Natural killer cell treated with Interleukin-12 subunit alpha and Interleukin-12 subunit beta and Interleukin-15 and Interleukin-18, amount 100 ng/mL, for 72 hours (primary cell): ENCODE data around the gene PRRT3. TPM values are rescaled to one million over a fixed set of nuclear protein-coding genes. Genes with fewer than 3 reads are reported as not detected.

Experiments
- ATAC-seq, 2 donors: fragments of 150-1000 bp; cut with Tn5 transposase in 1 of 2; sonication (Bioruptor Pico), chemical (Tn5 transposase) in 1 of 2; 2 replicates each; pipeline ENCODE4 v1.10.0; 2021
- DNase-seq: peaks from one replicate; pipeline ENCODE4 v3.0.0; 2022; ENCODE audit warnings: low spot score
- H3K27ac Mint-ChIP-seq, 2 donors: 1 replicate in 1 of 2; 2 replicates in 1 of 2; pipeline ENCODE4 v1.8.0; 2022; ENCODE audit warnings: mixed read lengths in 2 of 2, mild to moderate bottlenecking in 1 of 2, moderate library complexity in 1 of 2
- H3K27me3 Mint-ChIP-seq, 2 donors: 1 replicate in 1 of 2; 2 replicates in 1 of 2; pipeline ENCODE4 v1.8.0; 2022; ENCODE audit warnings: mixed read lengths in 2 of 2
- H3K36me3 Mint-ChIP-seq: one replicate; pipeline ENCODE4 v1.8.0; 2022; ENCODE audit warnings: mixed read lengths
- H3K4me1 Mint-ChIP-seq, 2 donors: 1 replicate in 1 of 2; 2 replicates in 1 of 2; pipeline ENCODE4 v1.8.0; 2022; ENCODE audit warnings: low read depth in 2 of 2, mixed read lengths in 2 of 2, mild to moderate bottlenecking in 1 of 2
- H3K4me3 Mint-ChIP-seq: one replicate; pipeline ENCODE4 v1.8.0; 2022; ENCODE audit warnings: mixed read lengths
- H3K9me3 Mint-ChIP-seq: 2 replicates; pipeline ENCODE4 v1.8.0; 2022; ENCODE audit warnings: mixed read lengths
- total RNA-seq, 2 donors: library from RNA; stranded (reverse); gene quantifications; one replicate each; pipeline ENCODE4 v1.2.3, GENCODE V29; 2022

Gene PRRT3
- total RNA-seq, 2 donors from 2014 or later: 13.4 to 13.7 TPM

GRCh38 chr3:9917820-9918219 is 34.4 kb downstream of the PRRT3 start:
- ATAC-seq: no peak
- H3K36me3 Mint-ChIP-seq: no peaks in the 10 kb centered on the region
- no peak overlapping the region for H3K4me3 Mint-ChIP-seq
- no peak overlapping the region for H3K27ac Mint-ChIP-seq
- DNase-seq: no peak
- no peaks in the 10 kb centered on the region for H3K9me3 Mint-ChIP-seq
- peaks cover 0 to 6% of the 10 kb centered on the region in 2 donors for H3K27me3 Mint-ChIP-seq
- peaks cover 0 to 4% of the 10 kb centered on the region in 2 donors for H3K4me1 Mint-ChIP-seq

GRCh38 chr3:9916734-9917680 is 35.2 kb downstream of the PRRT3 start, which contains the start of gene IL17RC:
Gene IL17RC, plus strand, starts transcription at chr3:9917098. Its CDS starts 218 bp downstream, at chr3:9917316.
- DNase-seq (no peak), ATAC-seq (no peak)
- no peaks in the 10 kb centered on the region for H3K36me3 Mint-ChIP-seq
- peaks cover 8 to 9% of the 10 kb centered on the region in 2 donors for H3K4me1 Mint-ChIP-seq
- H3K27ac Mint-ChIP-seq: no peak within 1 kb of the TSS
- H3K27me3 Mint-ChIP-seq: peaks cover 0 to 3% of the 10 kb centered on the region in 2 donors
- peak within 1 kb of the TSS; percentile 71 for H3K4me3 Mint-ChIP-seq
- H3K9me3 Mint-ChIP-seq: no peaks in the 10 kb centered on the region

GRCh38 chr3:9916346-9916733 is 35.9 kb downstream of the PRRT3 start:
- peak overlapping the region; percentile 71 for H3K4me3 Mint-ChIP-seq
- H3K9me3 Mint-ChIP-seq: no peaks in the 10 kb centered on the region
- H3K36me3 Mint-ChIP-seq: no peaks in the 10 kb centered on the region
- H3K27me3 Mint-ChIP-seq: peaks cover 0 to 3% of the 10 kb centered on the region in 2 donors
- no peak for DNase-seq
- ATAC-seq: no peak
- peaks cover 10 to 11% of the 10 kb centered on the region in 2 donors for H3K4me1 Mint-ChIP-seq
- H3K27ac Mint-ChIP-seq: no peak overlapping the region

GRCh38 chr3:9915254-9916141 is 36.7 kb downstream of the PRRT3 start:
- no peaks in the 10 kb centered on the region for H3K9me3 Mint-ChIP-seq
- peaks cover 0 to 3% of the 10 kb centered on the region in 2 donors for H3K27me3 Mint-ChIP-seq
- peak; percentile 70 for DNase-seq
- peak; percentile 71 to 73 for ATAC-seq
- H3K4me1 Mint-ChIP-seq: peaks cover 10 to 11% of the 10 kb centered on the region in 2 donors
- H3K27ac Mint-ChIP-seq: no peak overlapping the region
- no peaks in the 10 kb centered on the region for H3K36me3 Mint-ChIP-seq
- H3K4me3 Mint-ChIP-seq: peak overlapping the region; percentile 71

- Mint-ChIP-seq H3K4me3 (peak overlapping the region; percentile 71), H3K9me3 (no peaks in the 10 kb centered on the region), H3K36me3 (no peaks in the 10 kb centered on the region), H3K4me1 (peaks cover 12 to 13% of the 10 kb centered on the region in 2 donors), H3K27ac (no peak overlapping the region), H3K27me3 (peaks cover 0 to 3% of the 10 kb centered on the region in 2 donors)
- no peak for ATAC-seq
- no peak for DNase-seq
These were observed 37.5 kb downstream of the PRRT3 start for GRCh38 chr3:9914559-9915253.

GRCh38 chr3:9914011-9914410 is 38.2 kb downstream of the PRRT3 start:
- Mint-ChIP-seq H3K9me3 (no peaks in the 10 kb centered on the region), H3K27me3 (peaks cover 0 to 3% of the 10 kb centered on the region in 2 donors), H3K4me1 (peaks cover 15 to 20% of the 10 kb centered on the region in 2 donors), H3K36me3 (no peaks in the 10 kb centered on the region), H3K27ac (no peak overlapping the region), H3K4me3 (no peak overlapping the region)
- ATAC-seq: no peak
- peak; percentile 15 for DNase-seq

- H3K27ac Mint-ChIP-seq: no peak overlapping the region
- peaks cover 15 to 20% of the 10 kb centered on the region in 2 donors for H3K4me1 Mint-ChIP-seq
- no peaks in the 10 kb centered on the region for H3K9me3 Mint-ChIP-seq
- ATAC-seq (no peak), DNase-seq (no peak)
- peaks cover 0 to 3% of the 10 kb centered on the region in 2 donors for H3K27me3 Mint-ChIP-seq
- no peaks in the 10 kb centered on the region for H3K36me3 Mint-ChIP-seq
- H3K4me3 Mint-ChIP-seq: no peak overlapping the region
These were observed 38.6 kb downstream of the PRRT3 start for GRCh38 chr3:9913601-9914000.

GRCh38 chr3:9912294-9912935 is 39.8 kb downstream of the PRRT3 start:
- Mint-ChIP-seq H3K9me3 (no peaks in the 10 kb centered on the region), H3K4me3 (peak overlapping the region; percentile 24), H3K36me3 (no peaks in the 10 kb centered on the region), H3K27ac (peak overlapping the region in 1 of 2 donors; percentile 39), H3K27me3 (peaks cover 0 to 3% of the 10 kb centered on the region in 2 donors), H3K4me1 (peaks cover 15 to 20% of the 10 kb centered on the region in 2 donors)
- ATAC-seq (peak; percentile 44 to 46), DNase-seq (no peak)

- H3K27me3 Mint-ChIP-seq: peaks cover 0 to 3% of the 10 kb centered on the region in 2 donors
- H3K4me3 Mint-ChIP-seq: peak overlapping the region; percentile 24
- peak overlapping the region in 1 of 2 donors; percentile 39 for H3K27ac Mint-ChIP-seq
- DNase-seq (no peak), ATAC-seq (no peak)
- no peaks in the 10 kb centered on the region for H3K36me3 Mint-ChIP-seq
- H3K4me1 Mint-ChIP-seq: peaks cover 15 to 20% of the 10 kb centered on the region in 2 donors
- H3K9me3 Mint-ChIP-seq: no peaks in the 10 kb centered on the region
These were observed 40.3 kb downstream of the PRRT3 start for GRCh38 chr3:9911863-9912262.

GRCh38 chr3:9909221-9910013 is 42.8 kb downstream of the PRRT3 start:
- peaks cover 0 to 3% of the 10 kb centered on the region in 2 donors for H3K27me3 Mint-ChIP-seq
- no peaks in the 10 kb centered on the region for H3K36me3 Mint-ChIP-seq
- H3K4me1 Mint-ChIP-seq: peaks cover 11 to 20% of the 10 kb centered on the region in 2 donors
- H3K9me3 Mint-ChIP-seq: no peaks in the 10 kb centered on the region
- peak overlapping the region in 1 of 2 donors; percentile 1 for H3K27ac Mint-ChIP-seq
- no peak for DNase-seq
- ATAC-seq: peak in 1 of 2 donors; percentile 39
- H3K4me3 Mint-ChIP-seq: no peak overlapping the region

- peaks cover 0 to 3% of the 10 kb centered on the region in 2 donors for H3K27me3 Mint-ChIP-seq
- ATAC-seq: no peak
- peak overlapping the region in 1 of 2 donors; percentile 23 for H3K27ac Mint-ChIP-seq
- DNase-seq: no peak
- no peak overlapping the region for H3K4me3 Mint-ChIP-seq
- H3K36me3 Mint-ChIP-seq: no peaks in the 10 kb centered on the region
- no peaks in the 10 kb centered on the region for H3K9me3 Mint-ChIP-seq
- H3K4me1 Mint-ChIP-seq: peaks cover 17 to 24% of the 10 kb centered on the region in 2 donors
These were observed 43.9 kb downstream of the PRRT3 start for GRCh38 chr3:9908286-9908685.

GRCh38 chr3:9906480-9906879 is 45.7 kb downstream of the PRRT3 start:
- H3K9me3 Mint-ChIP-seq: no peaks in the 10 kb centered on the region
- no peaks in the 10 kb centered on the region for H3K27me3 Mint-ChIP-seq
- H3K27ac Mint-ChIP-seq: no peak overlapping the region
- H3K36me3 Mint-ChIP-seq: no peaks in the 10 kb centered on the region
- no peak for ATAC-seq
- no peak overlapping the region for H3K4me3 Mint-ChIP-seq
- DNase-seq: no peak
- H3K4me1 Mint-ChIP-seq: peaks cover 20 to 23% of the 10 kb centered on the region in 2 donors
